HEK293 (cell line): ENCODE measurements around the gene ZFYVE28.

Experiments
- CTCF ChIA-PET: fragments of 350-600 bp; formaldehyde crosslinking; extraction: SDS; loops from one replicate; lab custom pipeline; 2021; ENCODE audit warnings: antibody characterized with exemption; lab: Yijun Ruan, JAX
- POLR2A ChIA-PET: fragments of 300-600 bp; formaldehyde crosslinking; extraction: SDS; loops from one replicate; lab custom pipeline; 2020; ENCODE audit warnings: antibody characterized with exemption, inconsistent platforms; lab: Yijun Ruan, JAX
- H3K27ac ChIP-seq: fragments of 200-500 bp; sonication (Bioruptor generic); 2 replicates; pipeline ENCODE4 v1.5.1; 2014; ENCODE audit warnings: low read depth, low read length, control low read depth, inconsistent platforms; ENCODE audit errors: extremely low read depth
- H3K36me3 ChIP-seq, 2 experiments: fragments of 200-500 bp in 1 of 2; sonication (Bioruptor generic) in 1 of 2; 1 replicate in 1 of 2; 2 replicates in 1 of 2; pipeline ENCODE4 v1.5.1; 2014 to 2017; ENCODE audit warnings: inconsistent platforms in 2 of 2, low read length in 2 of 2; ENCODE audit not compliant: control insufficient read depth in 2 of 2, insufficient read depth in 1 of 2
- H3K4me1 ChIP-seq: fragments of 200-500 bp; sonication (Bioruptor generic); 2 replicates; pipeline ENCODE4 v1.5.1; 2014; ENCODE audit warnings: mild to moderate bottlenecking, low read length, inconsistent platforms; ENCODE audit not compliant: control insufficient read depth, insufficient read depth
- H3K4me3 ChIP-seq: 2 replicates; pipeline ENCODE4 v1.5.1; 2011; ENCODE audit warnings: low read depth, mild to moderate bottlenecking, control low read depth, low read length, moderate library complexity
- H3K9me3 ChIP-seq: fragments of 200-500 bp; sonication (Bioruptor generic); 2 replicates; pipeline ENCODE4 v1.5.1; 2014; ENCODE audit warnings: low read depth, low read length, inconsistent platforms; ENCODE audit not compliant: control insufficient read depth, insufficient read depth
- CTCF ChIP-seq: fragments of 450-650 bp; formaldehyde crosslinking; IDR thresholded peaks from 2 replicates; pipeline ENCODE4 v1.5.1; 2016; ENCODE audit warnings: missing biosample characterization, missing genetic modification characterization
- HIC1 ChIP-seq: fragments of 450-650 bp; formaldehyde crosslinking; IDR thresholded peaks from 2 replicates; pipeline ENCODE4 v1.5.1; 2016; ENCODE audit warnings: missing biosample characterization, missing genetic modification characterization
- SP2 ChIP-seq: fragments of 450-650 bp; formaldehyde crosslinking; IDR thresholded peaks from 2 replicates; pipeline ENCODE4 v1.5.1; 2016; ENCODE audit warnings: missing biosample characterization, missing genetic modification characterization
- TSHZ1 ChIP-seq: fragments of 450-650 bp; formaldehyde crosslinking; IDR thresholded peaks from 2 replicates; pipeline ENCODE4 v1.5.1; 2016; ENCODE audit warnings: missing biosample characterization, missing genetic modification characterization, borderline replicate concordance
- ZBTB20 ChIP-seq: fragments of 450-650 bp; formaldehyde crosslinking; IDR thresholded peaks from 2 replicates; pipeline ENCODE4 v1.5.1; 2016; ENCODE audit warnings: missing biosample characterization, missing genetic modification characterization
- ZNF10 ChIP-seq: fragments of 450-650 bp; formaldehyde crosslinking; IDR thresholded peaks from 2 replicates; pipeline ENCODE4 v1.5.1; 2017; ENCODE audit warnings: missing biosample characterization, missing genetic modification characterization
- ZNF155 ChIP-seq: fragments of 450-650 bp; formaldehyde crosslinking; IDR thresholded peaks from 2 replicates; pipeline ENCODE4 v1.5.1; 2016; ENCODE audit warnings: missing biosample characterization, missing genetic modification characterization
- ZNF184 ChIP-seq: fragments of 450-650 bp; IDR thresholded peaks from 2 replicates; pipeline ENCODE4 v1.5.1; 2018; ENCODE audit warnings: missing biosample characterization, mild to moderate bottlenecking, missing genetic modification characterization
- ZNF2 ChIP-seq: fragments of 450-650 bp; formaldehyde crosslinking; IDR thresholded peaks from 2 replicates; pipeline ENCODE4 v1.5.1; 2016; ENCODE audit warnings: missing biosample characterization, missing genetic modification characterization
- ZNF24 ChIP-seq: fragments of 450-650 bp; formaldehyde crosslinking; IDR thresholded peaks from 2 replicates; pipeline ENCODE4 v1.5.1; 2016; ENCODE audit warnings: missing biosample characterization, missing genetic modification characterization
- ZNF248 ChIP-seq: fragments of 450-650 bp; formaldehyde crosslinking; IDR thresholded peaks from 2 replicates; pipeline ENCODE4 v1.5.1; 2017; ENCODE audit warnings: missing biosample characterization, missing genetic modification characterization
- ZNF391 ChIP-seq: fragments of 450-650 bp; formaldehyde crosslinking; IDR thresholded peaks from 2 replicates; pipeline ENCODE4 v1.5.1; 2016; ENCODE audit warnings: low read depth, missing biosample characterization, missing genetic modification characterization, borderline replicate concordance
- ZNF501 ChIP-seq: fragments of 450-650 bp; formaldehyde crosslinking; IDR thresholded peaks from 2 replicates; pipeline ENCODE4 v1.5.1; 2016; ENCODE audit warnings: missing biosample characterization, missing genetic modification characterization
- ZNF529 ChIP-seq: fragments of 450-650 bp; formaldehyde crosslinking; IDR thresholded peaks from 2 replicates; pipeline ENCODE4 v1.5.1; 2017; ENCODE audit warnings: missing genetic modification characterization, missing biosample characterization; ENCODE audit not compliant: insufficient replicate concordance
- ZNF530 ChIP-seq: fragments of 450-650 bp; formaldehyde crosslinking; IDR thresholded peaks from 2 replicates; pipeline ENCODE4 v1.5.1; 2016; ENCODE audit warnings: low read depth, missing biosample characterization, missing genetic modification characterization
- ZNF555 ChIP-seq: fragments of 450-650 bp; formaldehyde crosslinking; conservative IDR thresholded peaks from 2 replicates; pipeline ENCODE4 v1.5.1; 2017; ENCODE audit warnings: missing biosample characterization, mild to moderate bottlenecking, missing genetic modification characterization, inconsistent platforms
- ZNF561 ChIP-seq: fragments of 450-650 bp; IDR thresholded peaks from 2 replicates; pipeline ENCODE4 v1.5.1; 2018; ENCODE audit warnings: missing biosample characterization, missing genetic modification characterization, borderline replicate concordance
- ZNF600 ChIP-seq: fragments of 450-650 bp; formaldehyde crosslinking; IDR thresholded peaks from 2 replicates; pipeline ENCODE4 v1.5.1; 2016; ENCODE audit warnings: missing biosample characterization, missing genetic modification characterization
- ZNF626 ChIP-seq: fragments of 450-650 bp; sonication (Bioruptor Pico); formaldehyde crosslinking; IDR thresholded peaks from 2 replicates; pipeline ENCODE4 v1.5.1; 2018; ENCODE audit warnings: missing biosample characterization, missing genetic modification characterization, inconsistent platforms
- ZNF639 ChIP-seq: fragments of 450-650 bp; formaldehyde crosslinking; IDR thresholded peaks from 2 replicates; pipeline ENCODE4 v1.5.1; 2016; ENCODE audit warnings: missing biosample characterization, missing genetic modification characterization
- ZNF654 ChIP-seq: fragments of 450-650 bp; formaldehyde crosslinking; IDR thresholded peaks from 2 replicates; pipeline ENCODE4 v1.5.1; 2016; ENCODE audit warnings: low read depth, missing biosample characterization, missing genetic modification characterization
- ZNF76 ChIP-seq: fragments of 450-650 bp; formaldehyde crosslinking; IDR thresholded peaks from 2 replicates; pipeline ENCODE4; 2016; ENCODE audit warnings: low read depth, missing biosample characterization, missing genetic modification characterization, borderline replicate concordance
- ZSCAN16 ChIP-seq: fragments of 450-650 bp; formaldehyde crosslinking; IDR thresholded peaks from 2 replicates; pipeline ENCODE4 v1.5.1; 2016; ENCODE audit warnings: missing biosample characterization, missing genetic modification characterization
- ZSCAN4 ChIP-seq: fragments of 450-650 bp; formaldehyde crosslinking; IDR thresholded peaks from 2 replicates; pipeline ENCODE4 v1.5.1; 2017; ENCODE audit warnings: missing biosample characterization, missing genetic modification characterization
- ZSCAN5A ChIP-seq: fragments of 450-650 bp; formaldehyde crosslinking; IDR thresholded peaks from 2 replicates; pipeline ENCODE4 v1.5.1; 2016; ENCODE audit warnings: missing biosample characterization, missing genetic modification characterization

The ZFYVE28 gene

GRCh38 chr4:2241410-2242353 is 176.8 kb downstream of the ZFYVE28 start, which contains the start of the genes HAUS3 and POLN:
HAUS3 (minus strand) TSS chr4:2242121; CDS start chr4:2240946, 1,175 bp downstream.
POLN (minus strand) TSS chr4:2242121; CDS start chr4:2229231, 12,890 bp downstream.
- no peaks in the 10 kb centered on the region; the same call in 1 of the 2 replicates for H3K4me1 ChIP-seq
- peak within 1 kb of the TSS; percentile 53 for H3K27ac ChIP-seq
- H3K4me3 ChIP-seq: peak within 1 kb of the TSS; percentile 81
- peaks cover 0 to 33% of the 10 kb centered on the region in 2 experiments; a peak in 1 of 3 replicates for H3K36me3 ChIP-seq
- ChIA-PET POLR2A (interaction anchor here (0.6 to 1.4 kb wide), 9 partner anchors 9 to 383 kb away, joined by 3 to 7 read pairs (median 4); partner anchors contain the start of genes FAM193A, MXD4 and RNF4), CTCF (interaction anchor here (2.8 kb wide), 1 partner anchor 21 kb away, joined by 10 read pairs; no protein-coding TSS in a partner anchor)
- no peaks in the 10 kb centered on the region for H3K9me3 ChIP-seq
- TF ChIP-seq HIC1 (tag by site-specific recombination) (peak; percentile 99), ZSCAN16 (tag by site-specific recombination) (no peak), ZNF248 (tag by site-specific recombination) (no peak), ZNF10 (tag by site-specific recombination) (no peak), ZNF561 (tag by site-specific recombination) (no peak), ZNF155 (tag by site-specific recombination) (no peak), SP2 (peak; percentile 90), ZNF600 (peak; percentile 23; the same call in 1 of the 2 replicates), ZNF184 (tag by site-specific recombination) (no peak), ZNF639 (tag by site-specific recombination) (no peak), ZSCAN4 (tag by site-specific recombination) (no peak), ZSCAN5A (tag by site-specific recombination) (no peak), ZNF654 (tag by site-specific recombination) (no peak), TSHZ1 (tag by site-specific recombination) (no peak), ZNF501 (tag by site-specific recombination) (peak; percentile 77), ZBTB20 (tag by site-specific recombination) (peak; percentile 69), ZNF391 (peak; percentile 70; the same call in 1 of the 2 replicates), CTCF (tag by site-specific recombination) (0 out of 2 replicates have a peak, but pooled peaks have one; percentile 35), ZNF76 (tag by site-specific recombination) (peak; percentile 91), ZNF2 (tag by site-specific recombination) (peak; percentile 72), ZNF555 (tag by site-specific recombination) (no peak), ZNF24 (tag by site-specific recombination) (peak; percentile 50; the same call in 1 of the 2 replicates), ZNF626 (tag by site-specific recombination) (no peak), ZNF530 (tag by site-specific recombination) (no peak), ZNF529 (tag by site-specific recombination) (no peak)
